ENCODE results near the gene RHBDD2.
"Not testable (repeated sequence)": the region's sequence is repeated elsewhere in the genome, so short reads cannot be mapped to it uniquely, and the experiment has no call there.

Gene RHBDD2

GRCh38 chr7:75888464-75889222 lies 9.8 kb downstream of the RHBDD2 start:
- no peak for TF ChIP-seq CTCF (IDR thresholded peaks at IDR 0.05; ENCODE audit: control extremely low read depth, extremely low read depth, low read depth, missing control alignments)
- no peak for DNase-seq (ENCODE audit: extremely low spot score)
- ChIA-PET CTCF (interaction anchor here (1.3 to 1.6 kb wide), 2 partner anchors 9 to 20 kb away, joined by 4 read pairs; no protein-coding TSS in a partner anchor), POLR2A (interaction anchor here (0.6 kb wide), 1 partner anchor 28 kb away, joined by 4 read pairs; no protein-coding TSS in a partner anchor)

GRCh38 chr7:75889223-75889825 lies 10.5 kb downstream of the RHBDD2 start:
- no peak for TF ChIP-seq CTCF (IDR thresholded peaks at IDR 0.05; ENCODE audit: control extremely low read depth, extremely low read depth, low read depth, missing control alignments)
- no peak for DNase-seq (ENCODE audit: extremely low spot score)
- POLR2A ChIA-PET, result no interaction called here
- CTCF ChIA-PET, result interaction anchor here (0.7 to 1.6 kb wide), 4 partner anchors 9 to 131 kb away, joined by 3 to 5 read pairs (median 4); no protein-coding TSS in a partner anchor

- DNase-seq (ENCODE audit: extremely low spot score), result no peak
- ChIA-PET CTCF (interaction anchor here (0.7 to 1.6 kb wide), 4 partner anchors 8 to 131 kb away, joined by 3 to 5 read pairs (median 4); no protein-coding TSS in a partner anchor), POLR2A (no interaction called here)
- TF ChIP-seq CTCF (IDR thresholded peaks at IDR 0.05; ENCODE audit: control extremely low read depth, extremely low read depth, low read depth, missing control alignments), result no peak
These were observed 11.0 kb downstream of the RHBDD2 start for GRCh38 chr7:75889826-75890225.

GRCh38 chr7:75891237-75891636 lies 12.4 kb downstream of the RHBDD2 start:
- POLR2A ChIA-PET, result interaction anchor here (0.7 kb wide), 1 partner anchor 20 kb away, joined by 4 read pairs; no protein-coding TSS in a partner anchor
- DNase-seq (ENCODE audit: extremely low spot score); CTCF ChIA-PET: not testable (repeated sequence)

GRCh38 chr7:75891815-75892411 lies 13.1 kb downstream of the RHBDD2 start:
- DNase-seq (ENCODE audit: extremely low spot score), result no peak
- POLR2A ChIA-PET, result interaction anchor here (0.7 kb wide), 1 partner anchor 19 kb away, joined by 4 read pairs; no protein-coding TSS in a partner anchor
- CTCF ChIA-PET, result no interaction called here
- TF ChIP-seq CTCF (IDR thresholded peaks at IDR 0.05; ENCODE audit: control extremely low read depth, extremely low read depth, low read depth, missing control alignments), result no peak

GRCh38 chr7:75892634-75893272 lies 13.9 kb downstream of the RHBDD2 start:
- DNase-seq (ENCODE audit: extremely low spot score), result no peak
- CTCF ChIA-PET, result no interaction called here
- TF ChIP-seq CTCF (IDR thresholded peaks at IDR 0.05; ENCODE audit: control extremely low read depth, extremely low read depth, low read depth, missing control alignments), result no peak
- POLR2A ChIA-PET, result no interaction called here

All from GM10248 (cell line).